AG09319 (cell line): ENCODE results near the gene FGF1.

Experiments
- DNase-seq: peaks from one replicate; pipeline ENCODE4 v3.0.0-alpha.2; 2010; ENCODE audit warnings: low read depth; ENCODE audit errors: extremely low read depth
- TF ChIP-seq, protein P1 (sequence below): IDR thresholded peaks from 2 replicates; pipeline ENCODE4 v1.5.1; 2011; ENCODE audit warnings: low read depth, mild to moderate bottlenecking, inconsistent platforms, low read length, moderate library complexity

Gene FGF1

GRCh38 chr5:142701673-142702311 is 15.9 kb upstream of the FGF1 start:
- DNase-seq: no peak
- TF ChIP-seq, protein P1, sequence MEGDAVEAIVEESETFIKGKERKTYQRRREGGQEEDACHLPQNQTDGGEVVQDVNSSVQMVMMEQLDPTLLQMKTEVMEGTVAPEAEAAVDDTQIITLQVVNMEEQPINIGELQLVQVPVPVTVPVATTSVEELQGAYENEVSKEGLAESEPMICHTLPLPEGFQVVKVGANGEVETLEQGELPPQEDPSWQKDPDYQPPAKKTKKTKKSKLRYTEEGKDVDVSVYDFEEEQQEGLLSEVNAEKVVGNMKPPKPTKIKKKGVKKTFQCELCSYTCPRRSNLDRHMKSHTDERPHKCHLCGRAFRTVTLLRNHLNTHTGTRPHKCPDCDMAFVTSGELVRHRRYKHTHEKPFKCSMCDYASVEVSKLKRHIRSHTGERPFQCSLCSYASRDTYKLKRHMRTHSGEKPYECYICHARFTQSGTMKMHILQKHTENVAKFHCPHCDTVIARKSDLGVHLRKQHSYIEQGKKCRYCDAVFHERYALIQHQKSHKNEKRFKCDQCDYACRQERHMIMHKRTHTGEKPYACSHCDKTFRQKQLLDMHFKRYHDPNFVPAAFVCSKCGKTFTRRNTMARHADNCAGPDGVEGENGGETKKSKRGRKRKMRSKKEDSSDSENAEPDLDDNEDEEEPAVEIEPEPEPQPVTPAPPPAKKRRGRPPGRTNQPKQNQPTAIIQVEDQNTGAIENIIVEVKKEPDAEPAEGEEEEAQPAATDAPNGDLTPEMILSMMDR: no peak

- no peak for DNase-seq
- TF ChIP-seq, protein P1: no peak
Observed at GRCh38 chr5:142700566-142700965, 14.7 kb upstream of the FGF1 start.

DNA sequence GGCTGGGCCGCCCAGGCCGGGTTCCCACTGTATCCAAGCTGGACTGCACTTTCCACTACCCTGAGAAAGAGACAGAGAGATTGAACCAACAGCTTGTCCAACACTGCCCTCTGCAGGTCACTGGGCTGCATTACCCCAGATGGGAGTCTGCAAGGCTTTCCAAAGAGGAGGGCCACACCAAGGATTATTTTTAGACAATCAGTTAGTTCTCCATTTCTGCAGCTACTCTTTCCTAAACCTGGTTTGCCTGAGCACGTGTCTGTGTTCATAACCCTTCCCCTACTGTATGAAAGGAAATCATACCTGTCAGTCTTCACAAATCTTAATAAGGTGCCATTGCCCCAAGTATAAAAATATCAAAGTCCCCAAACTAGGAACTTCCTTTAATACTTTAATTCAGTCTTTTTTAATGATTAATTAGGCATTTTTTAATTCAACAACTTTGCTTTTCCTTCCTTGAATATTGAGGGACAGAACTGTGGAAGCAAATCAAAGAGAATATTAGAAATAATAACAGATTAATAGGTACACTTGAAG is 13.4 kb upstream of the FGF1 start:
- peak; percentile 60 for DNase-seq
- TF ChIP-seq, protein P1: peak; percentile 96

DNA sequence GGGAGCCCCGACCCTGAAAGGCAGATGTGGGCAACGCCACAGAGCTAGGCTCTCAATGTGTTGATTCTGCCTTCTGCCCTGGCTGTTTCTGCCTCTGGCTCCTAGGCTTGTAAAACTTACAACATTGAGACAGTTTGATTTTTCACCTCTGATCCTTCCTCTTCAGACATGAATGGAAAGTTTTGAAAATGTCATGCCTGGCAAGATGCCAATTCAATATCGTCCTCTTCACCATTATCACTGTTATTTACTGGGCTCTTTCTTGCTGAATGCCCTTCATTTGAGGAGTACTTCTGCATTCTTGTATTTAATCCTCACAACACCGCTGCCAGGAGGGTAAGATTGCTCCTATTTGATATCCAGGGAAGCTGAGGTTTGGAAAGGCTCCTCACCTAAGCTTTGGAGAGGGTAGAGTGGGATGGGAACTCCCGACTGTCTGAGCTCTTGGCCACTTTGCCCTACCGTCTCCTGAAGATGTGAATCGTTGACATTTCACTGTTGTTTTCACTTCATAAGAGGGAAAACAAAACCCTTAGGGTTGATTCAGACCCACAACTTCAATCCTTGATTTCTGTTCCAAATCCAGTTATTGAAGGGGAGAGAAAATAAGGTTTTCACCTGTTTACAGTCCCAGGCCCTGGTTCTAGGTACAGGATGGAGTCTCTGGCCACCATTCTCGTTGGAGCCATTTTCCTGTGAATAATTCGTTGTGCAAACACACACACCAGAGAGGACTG is 12.7 kb upstream of the FGF1 start:
- TF ChIP-seq, protein P1: no peak
- DNase-seq: no peak

DNA sequence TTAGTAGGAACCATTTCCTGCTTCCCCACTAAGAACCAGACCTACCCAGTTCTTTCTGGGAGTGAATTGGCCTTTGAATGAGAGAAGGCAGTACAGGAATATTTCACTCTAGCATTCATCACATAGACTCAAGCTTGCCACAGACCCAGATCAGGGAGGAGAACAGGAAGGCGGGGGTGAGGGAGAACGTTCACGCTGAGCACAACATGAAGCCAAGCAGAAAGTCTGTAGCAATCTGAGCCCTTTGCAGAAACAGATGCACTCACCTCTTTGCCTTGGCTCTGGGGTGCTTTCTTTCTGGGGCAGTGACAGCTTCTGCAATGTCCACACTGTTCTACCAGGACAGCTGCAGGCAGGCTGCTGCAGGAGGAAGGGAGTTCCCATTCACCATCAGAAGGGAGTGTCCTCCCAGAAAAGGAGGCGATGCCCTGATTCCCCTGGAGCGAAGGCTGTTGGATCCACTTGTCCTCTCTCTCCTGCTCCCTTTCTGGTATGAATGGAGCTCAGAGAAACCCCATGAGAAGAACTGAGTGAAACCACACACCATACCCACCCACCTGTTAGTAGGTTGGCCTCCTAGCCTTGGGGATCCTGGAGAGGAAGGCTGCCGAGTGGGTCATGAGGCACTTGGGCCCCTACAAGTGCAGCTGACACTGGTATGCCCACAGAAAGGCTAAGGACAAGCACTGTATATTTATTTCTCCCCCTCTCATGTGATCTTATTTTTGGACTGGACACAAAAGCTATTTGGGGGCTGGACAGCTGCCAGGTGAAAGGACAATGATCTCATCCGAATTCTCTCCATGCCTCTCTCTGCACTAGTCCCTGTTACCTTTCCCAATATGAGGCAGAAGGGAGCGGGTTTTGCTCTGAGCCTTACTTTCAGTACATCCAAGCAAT is 11.7 kb upstream of the FGF1 start:
- DNase-seq: peak; percentile 29
- TF ChIP-seq, protein P1: no peak

DNA sequence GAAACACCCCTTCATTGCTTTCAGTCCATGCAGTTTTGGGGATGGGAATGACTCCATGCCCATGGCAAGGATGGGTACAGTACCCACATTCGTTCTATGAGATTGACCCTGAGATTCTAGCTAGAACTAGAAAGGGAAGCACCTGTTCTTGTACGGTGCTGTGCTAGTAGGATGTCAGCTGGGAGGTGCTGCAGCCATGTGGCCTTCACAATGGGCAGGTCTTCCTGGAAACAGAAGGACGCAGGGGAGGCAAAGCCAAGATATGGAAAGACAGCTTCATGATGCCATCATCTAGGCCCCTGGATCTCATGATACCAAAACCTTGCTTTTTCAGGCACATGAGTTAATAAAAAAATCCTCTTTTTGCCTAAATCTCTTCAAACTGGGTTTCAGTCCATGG is 10.5 kb upstream of the FGF1 start:
- DNase-seq: no peak
- TF ChIP-seq, protein P1: no peak
